Measurements from ENCODE around the gene CMC1.
"Not testable (repeated sequence)": the region's sequence is repeated elsewhere in the genome, so short reads cannot be mapped to it uniquely, and the experiment has no call there.

The CMC1 gene

GRCh38 chr3:28241221-28242160, at the start of gene CMC1:
Gene CMC1, plus strand, starts transcription at chr3:28241619. Its CDS starts 175 bp downstream, at chr3:28241794.
- in situ Hi-C loops (cut with MboI; ENCODE audit: low pct_unique_long_range_greater_than_20kb, low sequenced_read_pairs, unreplicated experiment) = no loop called here
- TF ChIP-seq CTCF (IDR thresholded peaks at IDR 0.05; ENCODE audit: extremely low read depth, insufficient read depth, missing control alignments) = no peak
- DNase-seq (ENCODE audit: low spot score) = peak; percentile 93

GRCh38 chr3:28198161-28198560, 43.3 kb upstream of the CMC1 start:
- no peak for TF ChIP-seq CTCF (IDR thresholded peaks at IDR 0.05; ENCODE audit: extremely low read depth, insufficient read depth, missing control alignments)
- in situ Hi-C loops (cut with MboI; ENCODE audit: low pct_unique_long_range_greater_than_20kb, low sequenced_read_pairs, unreplicated experiment) = no loop called here
- DNase-seq (ENCODE audit: low spot score) = no peak

GRCh38 chr3:28198974-28199373, 42.4 kb upstream of the CMC1 start:
- in situ Hi-C loops (cut with MboI; ENCODE audit: low pct_unique_long_range_greater_than_20kb, low sequenced_read_pairs, unreplicated experiment) = no loop called here
- no peak for DNase-seq (ENCODE audit: low spot score)
- no peak for TF ChIP-seq CTCF (IDR thresholded peaks at IDR 0.05; ENCODE audit: extremely low read depth, insufficient read depth, missing control alignments)

GRCh38 chr3:28199643-28200042, 41.8 kb upstream of the CMC1 start:
- in situ Hi-C loops (cut with MboI; ENCODE audit: low pct_unique_long_range_greater_than_20kb, low sequenced_read_pairs, unreplicated experiment); DNase-seq (ENCODE audit: low spot score): not testable (repeated sequence)

- DNase-seq (ENCODE audit: low spot score); in situ Hi-C loops (cut with MboI; ENCODE audit: low pct_unique_long_range_greater_than_20kb, low sequenced_read_pairs, unreplicated experiment): not testable (repeated sequence)
These were observed 41.0 kb upstream of the CMC1 start for GRCh38 chr3:28200366-28200848.

- no peak for TF ChIP-seq CTCF (IDR thresholded peaks at IDR 0.05; ENCODE audit: extremely low read depth, insufficient read depth, missing control alignments)
- DNase-seq (ENCODE audit: low spot score) = no peak
- in situ Hi-C loops (cut with MboI; ENCODE audit: low pct_unique_long_range_greater_than_20kb, low sequenced_read_pairs, unreplicated experiment) = no loop called here
These were observed 34.9 kb upstream of the CMC1 start for GRCh38 chr3:28206479-28206878.

GRCh38 chr3:28207000-28207733, 34.3 kb upstream of the CMC1 start:
- DNase-seq (ENCODE audit: low spot score) = no peak

More at GRCh38 chr3:28207000-28207733, 34.3 kb upstream of the CMC1 start:
- no peak for TF ChIP-seq CTCF (IDR thresholded peaks at IDR 0.05; ENCODE audit: extremely low read depth, insufficient read depth, missing control alignments)
- in situ Hi-C loops (cut with MboI; ENCODE audit: low pct_unique_long_range_greater_than_20kb, low sequenced_read_pairs, unreplicated experiment) = no loop called here
